H1 (cell line): ENCODE results near the gene CENPB. TPM values are rescaled to one million over a fixed set of nuclear protein-coding genes. Genes with fewer than 3 reads are reported as not detected.
A peak's percentile ranks its signal among the peaks of the same experiment; 100 is the strongest.

Experiments
- BACH1 ChIP-seq: IDR thresholded peaks from 2 replicates; pipeline ENCODE4 v1.6.1; 2012; ENCODE audit warnings: low read length, improper control_type of control experiment
- BCL11A ChIP-seq, 2 experiments: IDR thresholded peaks; one replicate each; pipeline ENCODE4 v1.6.1; 2011; ENCODE audit warnings: low read depth in 2 of 2, low read length in 2 of 2, mild to moderate bottlenecking in 2 of 2
- CBX5 ChIP-seq: fragments of 300-800, 300-1000 bp; sonication (generic); IDR thresholded peaks from 2 replicates; pipeline ENCODE4 v1.7.1; 2016; ENCODE audit warnings: antibody characterized with exemption, low read length, low read depth
- CHD2 ChIP-seq: IDR thresholded peaks from 2 replicates; pipeline ENCODE4 v1.6.1; 2012; ENCODE audit warnings: low read length, improper control_type of control experiment
- CREB1 ChIP-seq: IDR thresholded peaks from 2 replicates; pipeline ENCODE4 v1.6.1; 2012; ENCODE audit warnings: inconsistent platforms
- GABPA ChIP-seq: IDR thresholded peaks from 2 replicates; pipeline ENCODE4 v1.6.1; 2011; ENCODE audit warnings: mild to moderate bottlenecking, low read length, moderate library complexity, borderline replicate concordance; ENCODE audit not compliant: insufficient read depth
- KDM1A ChIP-seq: fragments of 200-600, 300-600 bp; sonication (generic); IDR thresholded peaks from 2 replicates; pipeline ENCODE4 v1.7.1; 2016; ENCODE audit warnings: mild to moderate bottlenecking, low read length, borderline replicate concordance
- PHF8 ChIP-seq: fragments of 200-600 bp; sonication (generic); conservative IDR thresholded peaks from 2 replicates; pipeline ENCODE4 v1.7.1; 2012; ENCODE audit warnings: low read depth, mild to moderate bottlenecking, inconsistent platforms, low read length, moderate library complexity
- RAD21 ChIP-seq, 2 experiments: IDR thresholded peaks in 1 of 2; conservative IDR thresholded peaks in 1 of 2; 2 replicates each; pipeline ENCODE4 v1.6.1; 2011; ENCODE audit warnings: low read depth in 2 of 2, low read length in 2 of 2, improper control_type of control experiment in 1 of 2, inconsistent platforms in 1 of 2, mild to moderate bottlenecking in 1 of 2, moderate library complexity in 1 of 2
- RBBP5 ChIP-seq: IDR thresholded peaks from 2 replicates; pipeline ENCODE4 v1.7.1; 2012; ENCODE audit warnings: low read depth, mild to moderate bottlenecking, inconsistent platforms, low read length, moderate library complexity, borderline replicate concordance
- SIN3A ChIP-seq, 2 experiments: IDR thresholded peaks in 1 of 2; conservative IDR thresholded peaks in 1 of 2; 2 replicates each; pipeline ENCODE4 v1.6.1; 2011 to 2012; ENCODE audit warnings: low read length in 2 of 2, improper control_type of control experiment in 1 of 2, low read depth in 1 of 2, mild to moderate bottlenecking in 1 of 2
- SP1 ChIP-seq: IDR thresholded peaks from 2 replicates; pipeline ENCODE4 v1.6.1; 2011; ENCODE audit warnings: low read depth, low read length
- SRF ChIP-seq: IDR thresholded peaks from 2 replicates; pipeline ENCODE4 v1.6.1; 2011; ENCODE audit warnings: mild to moderate bottlenecking, low read depth, low read length, moderate library complexity
- TCF12 ChIP-seq: IDR thresholded peaks from 2 replicates; pipeline ENCODE4 v1.6.1; 2011; ENCODE audit warnings: low read depth, mild to moderate bottlenecking, low read length
- YY1 ChIP-seq: IDR thresholded peaks from 2 replicates; pipeline ENCODE4 v1.6.1; 2011; ENCODE audit warnings: low read depth, mild to moderate bottlenecking, low read length
- ZNF274 ChIP-seq: IDR thresholded peaks from 2 replicates; pipeline ENCODE4 v1.7.0; 2012; ENCODE audit warnings: low read length, borderline replicate concordance; ENCODE audit errors: extremely low read depth
- polyA plus RNA-seq, 7 experiments: library from polyadenylated mRNA; depleted of rRNA in 3 of 7; stranded (reverse) in 5 of 7; unstranded in 2 of 7; fragments of >200 nt in 5 of 7; fragments of 200-250 nt in 2 of 7; gene quantifications; 1 replicate in 5 of 7; 2 replicates in 1 of 7; 4 replicates in 1 of 7; pipeline versions ENCODE4 v1.2.1 to v1.2.3, GENCODE V29; 2011 to 2013; ENCODE audit warnings: missing spikeins in 2 of 7, mixed read lengths in 2 of 7
- total RNA-seq: library from RNA; stranded (reverse); fragmentation: NEBNext Ultra II Directional; extraction: Animal tissue kit (Norgen Biotek cat#: 25700); gene quantifications from 2 replicates; pipeline ENCODE4 v1.2.1, GENCODE V29; 2021
- TF ChIP-seq, protein P1 (sequence below), 3 experiments: IDR thresholded peaks; 1 replicate in 2 of 3; 2 replicates in 1 of 3; pipeline versions ENCODE4 v1.5.1 to v1.6.1; 2011; ENCODE audit warnings: low read length in 3 of 3, mild to moderate bottlenecking in 3 of 3, inconsistent platforms in 2 of 3, low read depth in 1 of 3, moderate library complexity in 1 of 3; ENCODE audit not compliant: insufficient read depth in 1 of 3; ENCODE audit errors: control extremely low read depth in 1 of 3

Gene CENPB
- total and polyA plus RNA-seq, 2 of the 8 experiments (the other 6 are each of a cell fraction or from before 2014, with no cell fraction given) = 17.7 to 51.6 TPM

DNA sequence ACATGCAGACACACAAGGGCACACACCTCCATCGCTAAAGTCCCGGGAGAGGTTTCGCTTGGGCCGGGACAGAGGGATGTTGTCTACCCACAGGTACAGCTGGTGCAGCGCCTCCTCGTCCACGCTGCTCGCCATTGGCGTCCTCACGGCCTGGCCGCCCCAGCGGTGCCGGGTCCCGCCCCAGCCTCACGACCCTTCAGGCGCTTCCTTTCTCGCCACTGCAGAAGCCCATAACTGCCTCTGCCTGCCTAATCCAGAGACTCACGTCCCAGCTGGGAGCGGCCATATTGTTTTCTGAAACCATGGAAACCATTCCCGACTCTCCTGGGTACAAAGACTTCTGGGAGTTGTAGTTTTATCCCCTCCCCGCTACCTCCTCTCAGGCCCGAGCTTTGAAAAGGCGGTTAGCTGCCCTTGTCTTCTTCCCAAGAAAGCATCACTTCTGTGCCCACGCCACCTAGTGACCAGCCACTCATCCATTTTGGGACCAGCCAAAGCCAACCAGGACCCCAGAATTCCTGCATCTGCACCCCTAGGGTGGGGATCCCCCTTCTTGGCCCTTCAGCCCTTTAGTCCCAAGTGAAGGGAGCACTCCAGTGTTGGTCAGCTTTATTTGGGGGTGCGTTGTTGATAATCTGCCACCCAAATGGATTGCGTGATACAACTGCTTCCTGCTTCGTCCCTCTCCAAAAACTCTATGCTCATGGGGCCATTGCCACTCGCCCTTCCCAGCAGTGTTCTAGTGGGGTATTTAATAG, 5.2 kb downstream of the CENPB start, which contains the start of gene SPEF1 (continued):
- TF ChIP-seq RAD21 (IDR thresholded peaks at IDR 0.05 in 1 of 2, conservative IDR thresholded peaks at IDR 0.05 in 1 of 2; ENCODE audit: low read depth in 2 of 2, low read length in 2 of 2) = peak; percentile 38 to 39
- TF ChIP-seq SRF = no peak
- TF ChIP-seq BCL11A (IDR thresholded peaks at IDR 0.05; ENCODE audit: low read depth in 2 of 2, low read length in 2 of 2) = no peak
- TF ChIP-seq, protein P1, sequence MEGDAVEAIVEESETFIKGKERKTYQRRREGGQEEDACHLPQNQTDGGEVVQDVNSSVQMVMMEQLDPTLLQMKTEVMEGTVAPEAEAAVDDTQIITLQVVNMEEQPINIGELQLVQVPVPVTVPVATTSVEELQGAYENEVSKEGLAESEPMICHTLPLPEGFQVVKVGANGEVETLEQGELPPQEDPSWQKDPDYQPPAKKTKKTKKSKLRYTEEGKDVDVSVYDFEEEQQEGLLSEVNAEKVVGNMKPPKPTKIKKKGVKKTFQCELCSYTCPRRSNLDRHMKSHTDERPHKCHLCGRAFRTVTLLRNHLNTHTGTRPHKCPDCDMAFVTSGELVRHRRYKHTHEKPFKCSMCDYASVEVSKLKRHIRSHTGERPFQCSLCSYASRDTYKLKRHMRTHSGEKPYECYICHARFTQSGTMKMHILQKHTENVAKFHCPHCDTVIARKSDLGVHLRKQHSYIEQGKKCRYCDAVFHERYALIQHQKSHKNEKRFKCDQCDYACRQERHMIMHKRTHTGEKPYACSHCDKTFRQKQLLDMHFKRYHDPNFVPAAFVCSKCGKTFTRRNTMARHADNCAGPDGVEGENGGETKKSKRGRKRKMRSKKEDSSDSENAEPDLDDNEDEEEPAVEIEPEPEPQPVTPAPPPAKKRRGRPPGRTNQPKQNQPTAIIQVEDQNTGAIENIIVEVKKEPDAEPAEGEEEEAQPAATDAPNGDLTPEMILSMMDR (IDR thresholded peaks at IDR 0.05; ENCODE audit: control extremely low read depth in 1 of 3, insufficient read depth in 1 of 3, low read depth in 1 of 3, low read length in 3 of 3) = peak; percentile 41 to 71 (median 59); a peak in 3 of 4 replicates
- peak; percentile 99 for TF ChIP-seq YY1
- TF ChIP-seq CREB1 = no peak; the same call in 1 of the 2 replicates
- no peak for TF ChIP-seq CBX5
- no peak for TF ChIP-seq RBBP5
- no peak for TF ChIP-seq TCF12
- TF ChIP-seq SP1 = no peak
- TF ChIP-seq CHD2 = peak; percentile 7; the same call in 1 of the 2 replicates
- no peak for TF ChIP-seq BACH1
- peak; percentile 98 to 99 for TF ChIP-seq SIN3A (conservative IDR thresholded peaks at IDR 0.05 in 1 of 2, IDR thresholded peaks at IDR 0.05 in 1 of 2; ENCODE audit: low read depth in 1 of 2, low read length in 2 of 2)
- TF ChIP-seq KDM1A = no peak
- no peak for TF ChIP-seq ZNF274
- no peak for TF ChIP-seq PHF8
- TF ChIP-seq GABPA = no peak
